Activated T-helper 2 cell treated with anti-CD3 and anti-CD28 coated beads, Interferon-gamma antibody, Interleukin-2, Interleukin-4, amounts not matched to agents 10 μg/mL and 5 μg/mL and 100 μg/mL, durations not matched to agents 14 hours and 24 hours and 36 hours (primary cell): ENCODE data around the gene CRYGN. TPM values are rescaled to one million over a fixed set of nuclear protein-coding genes. Genes with fewer than 3 reads are reported as not detected.

Experiments used
- DNase-seq: peaks from one replicate; pipeline ENCODE4 v3.0.0; 2021; ENCODE audit warnings: low spot score
- H3K27ac Mint-ChIP-seq: one replicate; pipeline ENCODE4 v1.8.0; 2021; ENCODE audit warnings: mixed read lengths
- H3K27me3 Mint-ChIP-seq: one replicate; pipeline ENCODE4 v1.8.0; 2021; ENCODE audit warnings: low read depth, mixed read lengths
- H3K36me3 Mint-ChIP-seq: one replicate; pipeline ENCODE4 v1.8.0; 2021; ENCODE audit warnings: low read depth, mixed read lengths
- H3K4me1 Mint-ChIP-seq: one replicate; pipeline ENCODE4 v1.8.0; 2021; ENCODE audit warnings: low read depth, mixed read lengths
- H3K4me3 Mint-ChIP-seq: one replicate; pipeline ENCODE4 v1.8.0; 2021; ENCODE audit warnings: low read depth, mild to moderate bottlenecking, moderate library complexity, mixed read lengths
- H3K9me3 Mint-ChIP-seq: one replicate; pipeline ENCODE4 v1.8.0; 2021; ENCODE audit warnings: mixed read lengths
- intact Hi-C: fragments of 100-400 bp; cut with micrococcal nuclease; formaldehyde crosslinking; loops from one replicate; pipeline ENCODE4 v1.15.1; 2023
- total RNA-seq: library from RNA; stranded (reverse); gene quantifications from 2 replicates; pipeline ENCODE4 v1.2.3, GENCODE V29; 2022

Gene CRYGN
- total RNA-seq, 1 donor from 2014 or later = not detected

- Mint-ChIP-seq H3K4me3 (no peak overlapping the region), H3K36me3 (no peaks in the 10 kb centered on the region), H3K9me3 (no peaks in the 10 kb centered on the region), H3K27ac (no peak overlapping the region), H3K27me3 (peaks cover 15% of the 10 kb centered on the region), H3K4me1 (peaks cover 4% of the 10 kb centered on the region)
- DNase-seq = no peak
- intact Hi-C loops = no loop called here
These were observed 15.7 kb upstream of the CRYGN start for GRCh38 chr7:151455690-151456089.

GRCh38 chr7:151454932-151455530, 15.1 kb upstream of the CRYGN start:
- Mint-ChIP-seq H3K36me3 (no peaks in the 10 kb centered on the region), H3K9me3 (no peaks in the 10 kb centered on the region), H3K27ac (no peak overlapping the region), H3K4me3 (no peak overlapping the region), H3K4me1 (peaks cover 4% of the 10 kb centered on the region), H3K27me3 (peaks cover 10% of the 10 kb centered on the region)
- no peak for DNase-seq
- intact Hi-C loops = no loop called here

- H3K9me3 Mint-ChIP-seq = no peaks in the 10 kb centered on the region
- intact Hi-C loops = no loop called here
- H3K27ac Mint-ChIP-seq = no peak overlapping the region
- DNase-seq = no peak
- peaks cover 9% of the 10 kb centered on the region for H3K27me3 Mint-ChIP-seq
- no peaks in the 10 kb centered on the region for H3K36me3 Mint-ChIP-seq
- no peak overlapping the region for H3K4me3 Mint-ChIP-seq
- peaks cover 6% of the 10 kb centered on the region for H3K4me1 Mint-ChIP-seq
These were observed 14.4 kb upstream of the CRYGN start for GRCh38 chr7:151454305-151454704.

GRCh38 chr7:151453326-151453791, 13.4 kb upstream of the CRYGN start:
- no peak for DNase-seq
- Mint-ChIP-seq H3K27me3 (peaks cover 9% of the 10 kb centered on the region), H3K27ac (no peak overlapping the region), H3K36me3 (no peaks in the 10 kb centered on the region), H3K4me1 (peaks cover 6% of the 10 kb centered on the region), H3K9me3 (no peaks in the 10 kb centered on the region), H3K4me3 (no peak overlapping the region)
- intact Hi-C loops = no loop called here

- Mint-ChIP-seq H3K27me3 (peaks cover 8% of the 10 kb centered on the region), H3K4me3 (no peak overlapping the region), H3K9me3 (no peaks in the 10 kb centered on the region), H3K27ac (no peak overlapping the region), H3K36me3 (no peaks in the 10 kb centered on the region), H3K4me1 (peaks cover 6% of the 10 kb centered on the region)
- DNase-seq = no peak
- intact Hi-C loops = no loop called here
These were observed 12.9 kb upstream of the CRYGN start for GRCh38 chr7:151452680-151453325.

GRCh38 chr7:151451626-151452571, 12.0 kb upstream of the CRYGN start:
- peaks cover 4% of the 10 kb centered on the region for H3K4me1 Mint-ChIP-seq
- H3K27me3 Mint-ChIP-seq = peaks cover 5% of the 10 kb centered on the region
- H3K27ac Mint-ChIP-seq = no peak overlapping the region
- no peak overlapping the region for H3K4me3 Mint-ChIP-seq
- intact Hi-C loops = no loop called here
- H3K36me3 Mint-ChIP-seq = no peaks in the 10 kb centered on the region
- DNase-seq = no peak
- no peaks in the 10 kb centered on the region for H3K9me3 Mint-ChIP-seq

- H3K36me3 Mint-ChIP-seq = no peaks in the 10 kb centered on the region
- intact Hi-C loops = no loop called here
These were observed 11.2 kb upstream of the CRYGN start for GRCh38 chr7:151451156-151451555.

GRCh38 chr7:151449990-151450389, 10.0 kb upstream of the CRYGN start:
- no peaks in the 10 kb centered on the region for H3K9me3 Mint-ChIP-seq
- H3K4me1 Mint-ChIP-seq = peaks cover 2% of the 10 kb centered on the region
- intact Hi-C loops = loop anchor here (2.0 kb wide), 1 partner anchor 35 kb away; no protein-coding TSS in a partner anchor
- no peaks in the 10 kb centered on the region for H3K36me3 Mint-ChIP-seq
- H3K4me3 Mint-ChIP-seq = no peak overlapping the region
- no peak overlapping the region for H3K27ac Mint-ChIP-seq
- no peak for DNase-seq
- H3K27me3 Mint-ChIP-seq = peaks cover 5% of the 10 kb centered on the region

More at GRCh38 chr7:151451156-151451555, 11.2 kb upstream of the CRYGN start:
- H3K4me1 Mint-ChIP-seq = peaks cover 4% of the 10 kb centered on the region
- H3K4me3 Mint-ChIP-seq = no peak overlapping the region
- DNase-seq = no peak
- H3K27me3 Mint-ChIP-seq = peaks cover 5% of the 10 kb centered on the region
- H3K9me3 Mint-ChIP-seq = no peaks in the 10 kb centered on the region
- no peak overlapping the region for H3K27ac Mint-ChIP-seq

- Mint-ChIP-seq H3K36me3 (no peaks in the 10 kb centered on the region), H3K4me3 (peak overlapping the region; percentile 58), H3K9me3 (no peaks in the 10 kb centered on the region), H3K27ac (no peak overlapping the region), H3K4me1 (peaks cover 2% of the 10 kb centered on the region), H3K27me3 (peaks cover 5% of the 10 kb centered on the region)
- peak; percentile 69 for DNase-seq
- intact Hi-C loops = loop anchor here (1.0 to 2.0 kb wide), 3 partner anchors 34 to 134 kb away; no protein-coding TSS in a partner anchor
These were observed 8.6 kb upstream of the CRYGN start for GRCh38 chr7:151448261-151449252.

GRCh38 chr7:151447901-151448260, 7.9 kb upstream of the CRYGN start:
- H3K4me1 Mint-ChIP-seq = peaks cover 2% of the 10 kb centered on the region
- intact Hi-C loops = loop anchor here (1.0 to 2.0 kb wide), 3 partner anchors 33 to 134 kb away; no protein-coding TSS in a partner anchor
- H3K4me3 Mint-ChIP-seq = peak overlapping the region; percentile 74
- no peak for DNase-seq
- no peaks in the 10 kb centered on the region for H3K9me3 Mint-ChIP-seq
- no peak overlapping the region for H3K27ac Mint-ChIP-seq
- H3K27me3 Mint-ChIP-seq = peaks cover 5% of the 10 kb centered on the region
- H3K36me3 Mint-ChIP-seq = no peaks in the 10 kb centered on the region

GRCh38 chr7:151447312-151447711, 7.4 kb upstream of the CRYGN start:
- Mint-ChIP-seq H3K4me3 (no peak overlapping the region), H3K4me1 (peaks cover 2% of the 10 kb centered on the region), H3K9me3 (no peaks in the 10 kb centered on the region), H3K27ac (no peak overlapping the region), H3K36me3 (no peaks in the 10 kb centered on the region), H3K27me3 (peaks cover 5% of the 10 kb centered on the region)
- no peak for DNase-seq
- intact Hi-C loops = no loop called here

- Mint-ChIP-seq H3K9me3 (no peaks in the 10 kb centered on the region), H3K36me3 (no peaks in the 10 kb centered on the region), H3K4me1 (peaks cover 9% of the 10 kb centered on the region), H3K4me3 (no peak overlapping the region), H3K27me3 (peaks cover 5% of the 10 kb centered on the region), H3K27ac (no peak overlapping the region)
- intact Hi-C loops = no loop called here
- DNase-seq = no peak
These were observed 6.5 kb upstream of the CRYGN start for GRCh38 chr7:151446412-151446811.
